HG03103 (cell line): Measurements from ENCODE around the gene GABPB1.

Experiments
- ATAC-seq: cut with Tn5 transposase; IDR thresholded peaks from one replicate; pipeline ENCODE4 v1.9.1; 2021; ENCODE audit warnings: low read depth; ENCODE audit not compliant: unreplicated experiment

GABPB1 gene

GRCh38 chr15:50247819-50248655, 107.0 kb downstream of the GABPB1 start:
- ATAC-seq, result peak; percentile 93

GRCh38 chr15:50246631-50247030, 108.4 kb downstream of the GABPB1 start:
- no peak for ATAC-seq

GRCh38 chr15:50244959-50245624, 109.9 kb downstream of the GABPB1 start:
- ATAC-seq, result no peak

- ATAC-seq, result no peak
These were observed 110.8 kb downstream of the GABPB1 start for GRCh38 chr15:50244153-50244552.

GRCh38 chr15:50241684-50242450, 113.1 kb downstream of the GABPB1 start:
- ATAC-seq, result no peak

- ATAC-seq, result no peak
These were observed 116.7 kb downstream of the GABPB1 start for GRCh38 chr15:50238255-50238654.

- no peak for ATAC-seq
These were observed 118.6 kb downstream of the GABPB1 start for GRCh38 chr15:50236433-50236832.

GRCh38 chr15:50235794-50236193, 119.2 kb downstream of the GABPB1 start:
- ATAC-seq, result no peak

- no peak for ATAC-seq
These were observed 120.2 kb downstream of the GABPB1 start for GRCh38 chr15:50234764-50235163.

GRCh38 chr15:50233192-50233736, 121.7 kb downstream of the GABPB1 start:
- ATAC-seq, result no peak

GRCh38 chr15:50232791-50233190, 122.2 kb downstream of the GABPB1 start:
- ATAC-seq, result no peak

- ATAC-seq, result no peak
These were observed 123.2 kb downstream of the GABPB1 start for GRCh38 chr15:50231761-50232160.

- ATAC-seq, result no peak
These were observed 125.7 kb downstream of the GABPB1 start for GRCh38 chr15:50229336-50229735.

GRCh38 chr15:50228866-50229265, 126.1 kb downstream of the GABPB1 start:
- no peak for ATAC-seq

GRCh38 chr15:50227076-50227475, 127.9 kb downstream of the GABPB1 start:
- ATAC-seq, result no peak

GRCh38 chr15:50225938-50226337, 129.1 kb downstream of the GABPB1 start:
- no peak for ATAC-seq
